Testis (tissue), 3 donors: ENCODE measurements around the gene TENT4B. TPM values are rescaled to one million over a fixed set of nuclear protein-coding genes. Genes with fewer than 3 reads are reported as not detected.

Experiments
- DNase-seq: peaks from one replicate; pipeline ENCODE4 v3.0.0-alpha.2; 2019
- H3K27ac ChIP-seq, 2 donors: fragments of 200-600 bp; sonication (generic); one replicate each; pipeline ENCODE4 v1.5.1; 2019
- H3K27me3 ChIP-seq: fragments of 200-600 bp; sonication (generic); one replicate; pipeline ENCODE4 v1.5.1; 2019
- H3K36me3 ChIP-seq: fragments of 200-600 bp; sonication (generic); one replicate; pipeline ENCODE4 v1.5.1; 2017; ENCODE audit warnings: low read depth; ENCODE audit errors: missing control alignments
- H3K4me1 ChIP-seq: fragments of 200-600 bp; sonication (generic); one replicate; pipeline ENCODE4 v1.5.1; 2019
- H3K4me3 ChIP-seq, 2 donors: fragments of 200-600 bp; sonication (generic); one replicate each; pipeline ENCODE4 v1.5.1; 2017 to 2019
- H3K9me3 ChIP-seq: fragments of 200-600 bp; sonication (generic); one replicate; pipeline ENCODE4 v1.5.1; 2017
- CTCF ChIP-seq, 3 experiments: fragments of 450-650 bp in 2 of 3; fragments of 200-600 bp in 1 of 3; sonication (generic) in 1 of 3; IDR thresholded peaks; one replicate each; pipeline ENCODE4 v1.5.1; 2016 to 2019; ENCODE audit warnings: antibody characterized with exemption in 3 of 3, mild to moderate bottlenecking in 2 of 3, moderate library complexity in 1 of 3
- POLR2A ChIP-seq: fragments of 450-650 bp; IDR thresholded peaks from one replicate; pipeline ENCODE4 v1.6.1; 2017; ENCODE audit warnings: antibody characterized with exemption, mild to moderate bottlenecking, moderate library complexity
- WGBS, 2 donors: methylation state at CpG; one replicate each; pipeline ENCODE4 v1.1.5; 2018; 5-methylcytosine and 5-hydroxymethylcytosine counted together
- intact Hi-C: fragments of 100-400 bp; cut with DNase I; formaldehyde crosslinking; loops from one replicate; pipeline ENCODE4 v1.15.1; 2023; ENCODE audit warnings: low total_unique reads
- polyA plus RNA-seq: library from polyadenylated mRNA; stranded (reverse); fragments of 350-450 nt; fragmentation: Illumina TruSeq; extraction: RNeasy Lipid Tissue Mini Kit (QIAGEN cat#74804); gene quantifications from one replicate; pipeline ENCODE4 v1.2.3, GENCODE V29; 2014; ENCODE audit warnings: low read depth, low replicate concordance; ENCODE audit not compliant: insufficient read depth
- total RNA-seq, 2 donors: library from RNA; depleted of rRNA; stranded (reverse); fragments of >200 nt; gene quantifications; one replicate each; pipeline ENCODE4 v1.2.3, GENCODE V29; 2016

Gene TENT4B
- total and polyA plus RNA-seq, 3 donors from 2014 or later = 27.5 to 56.6 (median 37.6) TPM

GRCh38 chr16:50265716-50266336 is 112.7 kb downstream of the TENT4B start:
- TF ChIP-seq POLR2A (no peak), CTCF (IDR thresholded peaks at IDR 0.05) (no peak)
- no peak for DNase-seq
- Histone ChIP-seq H3K9me3 (no peaks in the 10 kb centered on the region), H3K36me3 (no peaks in the 10 kb centered on the region), H3K4me3 (no peak overlapping the region), H3K4me1 (peaks cover 5% of the 10 kb centered on the region), H3K27me3 (no peaks in the 10 kb centered on the region), H3K27ac (no peak overlapping the region)
- intact Hi-C loops = no loop called here
- WGBS, 2 donors = 86 to 89% methylated on average over 7 to 10 of the region's 10 CpGs

DNA sequence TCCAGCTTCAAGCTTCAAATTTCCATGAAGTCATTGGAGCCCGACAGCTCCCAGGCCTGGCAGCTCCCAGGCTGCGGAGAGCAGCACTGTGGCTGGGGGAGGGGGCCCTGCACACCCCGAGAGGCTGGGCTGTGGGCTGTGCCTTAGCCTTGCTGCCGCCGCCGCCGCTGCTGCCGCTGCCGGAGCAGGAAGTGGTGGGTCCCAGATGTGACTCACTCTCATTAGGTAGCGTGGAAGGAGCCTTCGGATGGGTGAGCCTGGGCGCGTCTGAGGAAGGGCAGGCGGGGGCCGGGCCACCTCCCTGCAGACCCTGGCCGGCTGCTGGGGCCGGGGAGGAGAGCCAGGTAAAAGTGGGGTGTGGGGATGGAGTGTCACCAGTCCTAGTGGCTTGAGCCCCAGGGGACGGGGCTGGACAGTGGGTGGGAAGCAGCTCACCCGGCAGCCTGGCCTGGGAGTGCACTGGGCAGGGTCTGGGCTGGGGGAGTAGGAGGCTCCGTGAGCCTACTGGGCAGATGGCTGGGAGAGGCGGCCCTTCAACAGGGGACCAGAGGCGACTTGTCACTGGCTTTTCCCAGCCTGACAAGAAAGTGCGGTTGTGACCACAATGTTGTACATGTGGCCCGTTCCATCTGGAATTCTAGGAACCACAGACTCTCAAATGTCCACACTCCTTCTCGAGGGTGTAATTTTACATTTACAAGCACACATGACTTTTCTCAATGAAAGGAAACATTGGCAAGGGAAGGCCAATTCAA is 113.4 kb downstream of the TENT4B start, which contains the start of gene ADCY7:
TSS of gene ADCY7 (plus strand) at position 215 of the 755 bp plus-strand sequence. CDS start 21,629 bp downstream, outside the sequence.
- no peak for TF ChIP-seq POLR2A
- TF ChIP-seq CTCF (IDR thresholded peaks at IDR 0.05) = no peak
- no peak within 1 kb of the TSS for H3K27ac ChIP-seq
- WGBS, 2 donors = 46 to 51% methylated on average over 11 to 25 of the region's 25 CpGs
- H3K27me3 ChIP-seq = no peaks in the 10 kb centered on the region
- H3K9me3 ChIP-seq = no peaks in the 10 kb centered on the region
- DNase-seq = peak; percentile 38
- intact Hi-C loops = no loop called here
- H3K4me1 ChIP-seq = peaks cover 5% of the 10 kb centered on the region
- H3K4me3 ChIP-seq = no peak within 1 kb of the TSS
- no peaks in the 10 kb centered on the region for H3K36me3 ChIP-seq

DNA sequence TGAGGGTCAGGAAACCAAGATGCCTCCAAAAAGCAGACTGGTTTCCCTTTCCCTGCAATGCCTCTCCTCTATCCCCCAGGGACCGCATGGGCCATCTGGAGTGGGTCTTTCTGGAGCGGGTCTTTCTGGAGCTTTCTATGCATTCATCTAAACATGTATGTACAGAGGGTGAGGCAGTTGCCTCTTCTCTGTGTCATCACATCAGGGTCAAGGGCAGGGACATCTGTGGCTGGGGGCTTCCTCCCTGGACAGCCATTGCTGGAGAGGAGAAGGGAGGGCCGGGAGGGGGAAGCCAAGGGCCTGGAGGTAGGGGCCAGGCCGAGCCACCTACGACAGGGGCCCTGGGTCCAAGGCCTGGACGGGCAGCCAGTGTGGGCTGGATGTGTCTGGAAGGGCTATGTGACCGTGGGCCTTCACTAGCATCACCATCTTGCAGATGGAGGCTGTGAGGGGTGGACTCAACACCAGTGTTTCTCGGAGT is 114.1 kb downstream of the TENT4B start:
- no peak overlapping the region for H3K27ac ChIP-seq
- H3K36me3 ChIP-seq = no peaks in the 10 kb centered on the region
- no peaks in the 10 kb centered on the region for H3K27me3 ChIP-seq
- peaks cover 5% of the 10 kb centered on the region for H3K4me1 ChIP-seq
- WGBS, 2 donors = 85 to 90% methylated on average over 8 of the region's 8 CpGs
- TF ChIP-seq CTCF (IDR thresholded peaks at IDR 0.05) = no peak
- no peak for TF ChIP-seq POLR2A
- intact Hi-C loops = no loop called here
- no peak for DNase-seq
- no peaks in the 10 kb centered on the region for H3K9me3 ChIP-seq
- no peak overlapping the region for H3K4me3 ChIP-seq

GRCh38 chr16:50267651-50268050 is 114.5 kb downstream of the TENT4B start:
- no peaks in the 10 kb centered on the region for H3K27me3 ChIP-seq
- no peaks in the 10 kb centered on the region for H3K9me3 ChIP-seq
- no peak for TF ChIP-seq POLR2A
- TF ChIP-seq CTCF (IDR thresholded peaks at IDR 0.05) = no peak
- no peak overlapping the region for H3K27ac ChIP-seq
- peaks cover 5% of the 10 kb centered on the region for H3K4me1 ChIP-seq
- no peak overlapping the region for H3K4me3 ChIP-seq
- intact Hi-C loops = no loop called here
- 47 to 67% methylated on average over 3 of the region's 3 CpGs for WGBS, 2 donors
- no peak for DNase-seq
- H3K36me3 ChIP-seq = no peaks in the 10 kb centered on the region
